Trophoblast cell (in vitro differentiated cells and primary cell): ENCODE data around the gene C6orf89.

Source experiments
- DNase-seq, 2 donors: peaks; one replicate each; pipeline ENCODE4 v3.0.0-alpha.2; 2016
- H2AFZ ChIP-seq: 2 replicates; pipeline ENCODE4 v1.6.1; 2013; ENCODE audit warnings: low read length, moderate library complexity, mild to moderate bottlenecking; ENCODE audit not compliant: insufficient read depth, poor library complexity
- H2AK5ac ChIP-seq: 2 replicates; pipeline ENCODE4 v1.6.1; 2013; ENCODE audit warnings: mild to moderate bottlenecking, low read length
- H2BK120ac ChIP-seq: 2 replicates; pipeline ENCODE4 v1.6.1; 2013; ENCODE audit warnings: low read length, mild to moderate bottlenecking, moderate library complexity; ENCODE audit not compliant: insufficient read depth, poor library complexity
- H2BK12ac ChIP-seq: 2 replicates; pipeline ENCODE4 v1.6.1; 2013; ENCODE audit warnings: mild to moderate bottlenecking, low read length, moderate library complexity
- H2BK5ac ChIP-seq: 2 replicates; pipeline ENCODE4 v1.6.1; 2013; ENCODE audit warnings: low read length, low read depth, moderate library complexity, mild to moderate bottlenecking; ENCODE audit not compliant: poor library complexity
- H3K14ac ChIP-seq: 2 replicates; pipeline ENCODE4 v1.6.1; 2013; ENCODE audit warnings: mild to moderate bottlenecking, low read length
- H3K18ac ChIP-seq: 2 replicates; pipeline ENCODE4 v1.6.1; 2013; ENCODE audit warnings: mild to moderate bottlenecking, low read length
- H3K23ac ChIP-seq: 2 replicates; pipeline ENCODE4 v1.6.1; 2013; ENCODE audit warnings: low read length
- H3K27ac ChIP-seq: 2 replicates; pipeline ENCODE4 v1.5.1; 2013; ENCODE audit warnings: low read depth, mild to moderate bottlenecking, inconsistent platforms, low read length, moderate library complexity
- H3K27me3 ChIP-seq: 2 replicates; pipeline ENCODE4 v1.6.1; 2013; ENCODE audit warnings: inconsistent platforms, mild to moderate bottlenecking, low read length, moderate library complexity; ENCODE audit not compliant: insufficient read depth
- H3K36me3 ChIP-seq, 2 experiments: 1 replicate in 1 of 2; 2 replicates in 1 of 2; pipeline ENCODE4 v1.6.1; 2013; ENCODE audit warnings: low read length in 2 of 2, mild to moderate bottlenecking in 2 of 2, moderate library complexity in 1 of 2; ENCODE audit not compliant: insufficient read depth in 2 of 2, control insufficient read depth in 1 of 2
- H3K4ac ChIP-seq: 2 replicates; pipeline ENCODE4 v1.6.1; 2013; ENCODE audit warnings: low read depth, mild to moderate bottlenecking, low read length, moderate library complexity
- H3K4me1 ChIP-seq, 2 experiments: 1 replicate in 1 of 2; 2 replicates in 1 of 2; pipeline ENCODE4 v1.6.1; 2013; ENCODE audit warnings: low read length in 2 of 2, mild to moderate bottlenecking in 2 of 2, moderate library complexity in 1 of 2; ENCODE audit not compliant: insufficient read depth in 2 of 2, control insufficient read depth in 1 of 2
- H3K4me2 ChIP-seq: 2 replicates; pipeline ENCODE4 v1.6.1; 2013; ENCODE audit warnings: inconsistent platforms, mild to moderate bottlenecking, low read length, moderate library complexity
- H3K4me3 ChIP-seq: 2 replicates; pipeline ENCODE4 v1.5.1; 2013; ENCODE audit warnings: mild to moderate bottlenecking, low read depth, low read length, inconsistent platforms
- H3K79me1 ChIP-seq: one replicate; pipeline ENCODE4 v1.6.1; 2013; ENCODE audit warnings: low read length
- H3K79me2 ChIP-seq: 2 replicates; pipeline ENCODE4 v1.6.1; 2013; ENCODE audit warnings: low read length, mild to moderate bottlenecking; ENCODE audit not compliant: control insufficient read depth, insufficient read depth, poor library complexity
- H3K9ac ChIP-seq: 2 replicates; pipeline ENCODE4 v1.6.1; 2013; ENCODE audit warnings: mild to moderate bottlenecking, low read length
- H3K9me3 ChIP-seq: 2 replicates; pipeline ENCODE4 v1.6.1; 2013; ENCODE audit warnings: low read depth, mild to moderate bottlenecking, control low read depth, inconsistent platforms, low read length; ENCODE audit not compliant: insufficient read depth
- H4K12ac ChIP-seq: 2 replicates; pipeline ENCODE4 v1.6.1; 2013; ENCODE audit warnings: low read depth, mild to moderate bottlenecking, low read length, moderate library complexity
- H4K8ac ChIP-seq: 2 replicates; pipeline ENCODE4 v1.6.1; 2013; ENCODE audit warnings: low read depth, mild to moderate bottlenecking, low read length, moderate library complexity
- H4K91ac ChIP-seq: one replicate; pipeline ENCODE4 v1.6.1; 2013; ENCODE audit warnings: low read depth, mild to moderate bottlenecking, low read length, moderate library complexity
- WGBS: extraction: QIAGEN DNeasy Blood & Tissue Kit; methylation state at CpG from one replicate; pipeline ENCODE4 v1.1.7; 2013; ENCODE audit warnings: missing lambda C conversion rate; ENCODE audit not compliant: insufficient read length, insufficient coverage; ENCODE audit errors: extremely low coverage; 5-methylcytosine and 5-hydroxymethylcytosine counted together

Gene C6orf89

GRCh38 chr6:36838896-36839748, 46.6 kb upstream of the C6orf89 start, which contains the start of gene CPNE5:
Gene CPNE5, minus strand, starts transcription at chr6:36839444. Its CDS starts 67 bp downstream, at chr6:36839377.
- WGBS = no CpG with 5 or more reads among the region's 57 CpGs
- no peaks in the 10 kb centered on the region for H3K36me3 ChIP-seq

GRCh38 chr6:36839749-36840431, 45.9 kb upstream of the C6orf89 start:
- no peak overlapping the region for H2BK120ac ChIP-seq
- H4K91ac ChIP-seq = no peak overlapping the region
- H3K27me3 ChIP-seq = peaks cover 35% of the 10 kb centered on the region
- peaks cover 17 to 21% of the 10 kb centered on the region in 2 experiments for H3K4me1 ChIP-seq
- no peak overlapping the region for H2BK5ac ChIP-seq
- WGBS = no CpG with 5 or more reads among the region's 70 CpGs
- H3K9me3 ChIP-seq = peaks cover 7% of the 10 kb centered on the region
- no peak overlapping the region for H3K18ac ChIP-seq
- H2AFZ ChIP-seq = no peak overlapping the region
- H3K27ac ChIP-seq = no peak overlapping the region
- peak overlapping the region; percentile 16 for H4K12ac ChIP-seq
- peak overlapping the region; percentile 61 for H3K4me2 ChIP-seq
- H2AK5ac ChIP-seq = no peak overlapping the region
- peak in 1 of 2 donors; percentile 43 for DNase-seq
- no peaks in the 10 kb centered on the region for H3K36me3 ChIP-seq
- H3K9ac ChIP-seq = no peak overlapping the region
- no peak overlapping the region for H3K14ac ChIP-seq
- H3K4ac ChIP-seq = no peak overlapping the region
- no peaks in the 10 kb centered on the region for H3K79me1 ChIP-seq
- no peak overlapping the region for H4K8ac ChIP-seq
- H3K79me2 ChIP-seq = no peaks in the 10 kb centered on the region
- no peak overlapping the region for H3K23ac ChIP-seq
- no peak overlapping the region for H2BK12ac ChIP-seq
- peak overlapping the region; percentile 57 for H3K4me3 ChIP-seq

More at GRCh38 chr6:36838896-36839748, 46.6 kb upstream of the C6orf89 start, which contains the start of gene CPNE5:
- Histone ChIP-seq H3K9ac (no peak within 1 kb of the TSS), H2AK5ac (no peak within 1 kb of the TSS), H3K27me3 (peaks cover 35% of the 10 kb centered on the region), H2BK120ac (no peak within 1 kb of the TSS), H2AFZ (no peak within 1 kb of the TSS), H3K9me3 (peaks cover 5% of the 10 kb centered on the region), H3K4me2 (peak within 1 kb of the TSS; percentile 61), H3K23ac (no peak within 1 kb of the TSS), H3K4me1 (peaks cover 19 to 23% of the 10 kb centered on the region in 2 experiments), H3K18ac (peak within 1 kb of the TSS; percentile 44), H4K91ac (no peak within 1 kb of the TSS), H3K4ac (no peak within 1 kb of the TSS), H4K12ac (peak within 1 kb of the TSS; percentile 16), H3K14ac (no peak within 1 kb of the TSS), H3K27ac (no peak within 1 kb of the TSS), H4K8ac (no peak within 1 kb of the TSS), H2BK5ac (no peak within 1 kb of the TSS), H3K4me3 (peak within 1 kb of the TSS; percentile 57), H2BK12ac (no peak within 1 kb of the TSS), H3K79me1 (no peaks in the 10 kb centered on the region), H3K79me2 (no peaks in the 10 kb centered on the region)
- DNase-seq = no peak

- peak overlapping the region; percentile 10 for H3K4me3 ChIP-seq
- H3K18ac ChIP-seq = no peak overlapping the region
- peak overlapping the region; percentile 17 for H4K91ac ChIP-seq
- peak overlapping the region; percentile 24 for H2BK12ac ChIP-seq
- H3K9me3 ChIP-seq = peaks cover 7% of the 10 kb centered on the region
- H4K8ac ChIP-seq = no peak overlapping the region
- WGBS = no CpG with 5 or more reads among the region's 44 CpGs
- no peaks in the 10 kb centered on the region for H3K36me3 ChIP-seq
- no peak for DNase-seq
- H2AFZ ChIP-seq = no peak overlapping the region
- H3K79me1 ChIP-seq = no peaks in the 10 kb centered on the region
- peaks cover 35% of the 10 kb centered on the region for H3K27me3 ChIP-seq
- H3K27ac ChIP-seq = no peak overlapping the region
- no peak overlapping the region for H3K4ac ChIP-seq
- H2BK120ac ChIP-seq = no peak overlapping the region
- no peak overlapping the region for H2BK5ac ChIP-seq
- H3K23ac ChIP-seq = no peak overlapping the region
- no peak overlapping the region for H3K14ac ChIP-seq
- no peak overlapping the region for H2AK5ac ChIP-seq
- peak overlapping the region; percentile 16 for H4K12ac ChIP-seq
- peak overlapping the region; percentile 61 for H3K4me2 ChIP-seq
- H3K4me1 ChIP-seq = peaks cover 16 to 19% of the 10 kb centered on the region in 2 experiments
- H3K79me2 ChIP-seq = no peaks in the 10 kb centered on the region
- no peak overlapping the region for H3K9ac ChIP-seq
These were observed 45.0 kb upstream of the C6orf89 start for GRCh38 chr6:36840432-36841403.

GRCh38 chr6:36841756-36842155, 44.0 kb upstream of the C6orf89 start:
- Histone ChIP-seq H3K9ac (no peak overlapping the region), H2BK12ac (no peak overlapping the region), H3K4ac (no peak overlapping the region), H3K23ac (no peak overlapping the region), H3K79me1 (no peaks in the 10 kb centered on the region), H3K27me3 (peaks cover 35% of the 10 kb centered on the region), H2AFZ (no peak overlapping the region), H3K4me2 (no peak overlapping the region), H2AK5ac (no peak overlapping the region), H3K18ac (no peak overlapping the region), H3K4me3 (no peak overlapping the region), H4K12ac (no peak overlapping the region), H2BK120ac (no peak overlapping the region), H4K8ac (no peak overlapping the region), H3K36me3 (no peaks in the 10 kb centered on the region), H3K14ac (no peak overlapping the region), H3K79me2 (no peaks in the 10 kb centered on the region), H3K27ac (no peak overlapping the region), H3K9me3 (peaks cover 7% of the 10 kb centered on the region), H4K91ac (no peak overlapping the region), H2BK5ac (no peak overlapping the region), H3K4me1 (peaks cover 16 to 19% of the 10 kb centered on the region in 2 experiments)
- no peak for DNase-seq
- WGBS = no CpG with 5 or more reads among the region's 2 CpGs
